ENCODE results near the gene TMEM72. TPM values are rescaled to one million over a fixed set of nuclear protein-coding genes. Genes with fewer than 3 reads are reported as not detected.

The TMEM72 gene
- total RNA-seq, 6 experiments from 2014 or later, result not detected

DNA sequence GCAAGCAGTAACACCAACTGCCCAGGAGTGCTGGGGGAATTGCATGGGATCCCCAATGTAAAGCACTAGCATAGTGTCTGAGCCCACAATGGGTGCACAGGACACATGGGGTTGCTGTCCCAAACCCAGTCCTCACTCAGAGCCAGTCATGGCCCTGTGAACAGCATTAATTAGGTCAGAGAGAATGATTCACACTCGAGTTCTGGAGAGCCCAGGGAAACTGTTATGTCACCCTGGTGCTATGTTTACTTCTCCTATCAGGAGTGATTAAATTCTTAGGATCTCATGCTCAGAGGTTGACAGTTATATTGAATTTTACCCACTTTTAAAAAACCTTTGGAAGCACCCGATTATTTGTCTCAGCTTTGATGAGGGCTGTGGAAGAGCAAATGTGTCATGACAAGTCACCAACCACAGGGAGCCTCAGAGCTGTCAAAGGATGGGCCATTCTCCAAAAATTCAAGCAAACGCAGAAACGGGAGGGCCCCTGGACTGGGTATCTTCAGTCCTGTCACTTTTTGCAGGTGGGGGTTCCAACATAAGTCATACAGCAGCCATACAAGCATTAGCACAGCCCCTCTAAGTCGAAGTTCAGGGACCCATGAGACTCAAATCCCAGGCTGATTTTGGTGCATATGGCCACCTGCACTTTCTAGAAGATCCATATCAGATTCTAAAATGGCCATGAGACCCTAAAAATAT lies 47.2 kb downstream of the TMEM72 start:
- Mint-ChIP-seq H3K9me3 (no peaks in the 10 kb centered on the region), H3K27ac (peak overlapping the region; percentile 71), H3K4me1 (ENCODE audit: low read depth) (peaks cover 24% of the 10 kb centered on the region), H3K27me3 (ENCODE audit: insufficient read depth) (peaks cover 1% of the 10 kb centered on the region; the same call in 1 of the 2 replicates), H3K4me3 (peak overlapping the region; percentile 90), H3K36me3 (ENCODE audit: low read depth) (peaks cover 15% of the 10 kb centered on the region)
- peak; percentile 61 for DNase-seq
- TF ChIP-seq, protein P1, sequence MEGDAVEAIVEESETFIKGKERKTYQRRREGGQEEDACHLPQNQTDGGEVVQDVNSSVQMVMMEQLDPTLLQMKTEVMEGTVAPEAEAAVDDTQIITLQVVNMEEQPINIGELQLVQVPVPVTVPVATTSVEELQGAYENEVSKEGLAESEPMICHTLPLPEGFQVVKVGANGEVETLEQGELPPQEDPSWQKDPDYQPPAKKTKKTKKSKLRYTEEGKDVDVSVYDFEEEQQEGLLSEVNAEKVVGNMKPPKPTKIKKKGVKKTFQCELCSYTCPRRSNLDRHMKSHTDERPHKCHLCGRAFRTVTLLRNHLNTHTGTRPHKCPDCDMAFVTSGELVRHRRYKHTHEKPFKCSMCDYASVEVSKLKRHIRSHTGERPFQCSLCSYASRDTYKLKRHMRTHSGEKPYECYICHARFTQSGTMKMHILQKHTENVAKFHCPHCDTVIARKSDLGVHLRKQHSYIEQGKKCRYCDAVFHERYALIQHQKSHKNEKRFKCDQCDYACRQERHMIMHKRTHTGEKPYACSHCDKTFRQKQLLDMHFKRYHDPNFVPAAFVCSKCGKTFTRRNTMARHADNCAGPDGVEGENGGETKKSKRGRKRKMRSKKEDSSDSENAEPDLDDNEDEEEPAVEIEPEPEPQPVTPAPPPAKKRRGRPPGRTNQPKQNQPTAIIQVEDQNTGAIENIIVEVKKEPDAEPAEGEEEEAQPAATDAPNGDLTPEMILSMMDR (IDR thresholded peaks at IDR 0.05), result no peak

DNA sequence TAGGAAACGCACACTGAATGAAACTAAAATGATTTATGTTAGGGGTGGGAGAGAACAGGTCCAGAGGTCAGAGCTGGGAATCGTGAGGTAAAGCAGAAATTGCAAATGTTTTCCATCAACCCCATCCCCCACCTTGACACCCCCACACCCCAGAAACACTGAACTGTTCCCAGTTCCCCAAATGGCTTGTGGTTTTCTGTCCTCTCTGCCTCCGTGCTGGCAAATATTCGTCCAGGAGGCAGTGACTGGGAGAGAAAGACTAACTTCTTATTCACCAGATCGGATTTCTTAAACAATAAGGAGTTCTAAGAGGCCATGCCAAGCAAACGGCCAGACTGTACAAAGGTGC lies 47.7 kb downstream of the TMEM72 start:
- Mint-ChIP-seq H3K4me3 (peak overlapping the region; percentile 90), H3K36me3 (ENCODE audit: low read depth) (peaks cover 15% of the 10 kb centered on the region), H3K4me1 (ENCODE audit: low read depth) (peaks cover 24% of the 10 kb centered on the region), H3K9me3 (no peaks in the 10 kb centered on the region), H3K27ac (peak overlapping the region; percentile 71), H3K27me3 (ENCODE audit: insufficient read depth) (peaks cover 1% of the 10 kb centered on the region; the same call in 1 of the 2 replicates)
- TF ChIP-seq, protein P1 (IDR thresholded peaks at IDR 0.05), result no peak
- no peak for DNase-seq

DNA sequence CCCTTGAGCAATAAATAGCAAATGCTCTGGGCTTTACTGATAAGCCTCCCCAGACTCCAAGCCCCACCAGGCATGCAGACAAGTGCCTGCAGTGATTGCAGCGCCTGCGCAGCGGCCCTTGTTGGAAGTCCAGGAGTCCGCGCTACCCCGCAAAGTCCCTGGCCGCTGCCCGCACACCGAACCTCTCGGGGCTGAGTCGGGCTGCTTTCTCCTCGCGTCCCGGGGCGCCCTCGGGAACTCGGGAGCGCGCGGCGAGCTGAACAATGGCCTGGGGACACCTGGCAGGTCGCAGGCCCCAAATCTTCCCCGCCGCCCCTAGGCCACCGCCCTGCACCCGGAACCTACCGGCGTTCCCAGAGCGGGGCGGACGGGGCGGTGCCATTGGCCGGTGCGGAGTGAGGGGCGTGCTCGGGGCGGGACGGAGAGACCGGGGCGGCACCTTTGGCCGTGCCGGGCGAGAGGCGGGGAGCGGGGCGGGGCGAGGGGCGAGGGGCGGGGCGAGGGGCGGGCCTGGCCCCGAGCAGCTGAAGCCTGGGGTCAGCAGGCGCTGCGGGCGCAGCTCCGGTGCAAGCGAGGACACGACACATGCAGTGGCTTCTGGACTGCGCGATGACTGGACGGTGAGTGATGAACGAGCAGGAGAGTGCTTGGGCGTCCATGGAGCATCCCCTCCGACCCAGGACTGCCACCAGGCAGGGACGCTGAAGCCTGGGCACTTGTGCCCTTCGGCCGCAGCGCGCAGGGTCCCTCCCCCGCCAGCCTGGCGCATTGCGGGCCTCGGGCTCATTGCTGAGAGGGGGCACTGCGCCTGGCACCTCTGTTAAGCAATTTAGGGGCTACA lies 48.3 kb downstream of the TMEM72 start, which contains the start of gene RASSF4:
RASSF4 (plus strand) TSS at position 556 of the 841 bp plus-strand sequence. CDS start 10,401 bp downstream, outside the sequence.
- peaks cover 30% of the 10 kb centered on the region for H3K4me1 Mint-ChIP-seq (ENCODE audit: low read depth)
- TF ChIP-seq, protein P1 (IDR thresholded peaks at IDR 0.05), result no peak

DNA sequence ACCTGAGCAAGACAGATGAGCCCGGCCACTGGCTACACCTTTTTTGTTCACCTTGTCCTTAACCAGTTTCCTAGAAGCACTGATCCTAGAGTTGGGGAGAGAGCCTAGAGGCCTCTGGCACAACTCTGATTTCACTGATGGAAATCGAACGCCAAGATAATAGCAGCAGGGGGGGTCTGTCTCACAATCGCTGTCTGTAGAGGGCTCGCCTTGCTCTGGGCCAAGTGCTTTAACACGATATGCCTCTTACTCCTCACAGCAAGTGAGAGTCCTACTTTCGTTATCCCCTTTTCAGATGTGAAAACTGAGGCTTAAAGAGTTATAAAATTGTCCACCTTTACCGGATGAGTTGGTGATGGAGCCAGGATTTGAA lies 48.9 kb downstream of the TMEM72 start:
- Mint-ChIP-seq H3K4me3 (peak overlapping the region; percentile 90), H3K27me3 (ENCODE audit: insufficient read depth) (peaks cover 1% of the 10 kb centered on the region; the same call in 1 of the 2 replicates), H3K36me3 (ENCODE audit: low read depth) (peaks cover 15% of the 10 kb centered on the region), H3K27ac (no peak overlapping the region), H3K4me1 (ENCODE audit: low read depth) (peaks cover 34% of the 10 kb centered on the region), H3K9me3 (no peaks in the 10 kb centered on the region)
- DNase-seq, result no peak
- TF ChIP-seq, protein P1 (IDR thresholded peaks at IDR 0.05), result no peak

More for the DNA sequence above, 48.3 kb downstream of the TMEM72 start, which contains the start of gene RASSF4:
- Mint-ChIP-seq H3K4me3 (peak within 1 kb of the TSS; percentile 90), H3K27me3 (ENCODE audit: insufficient read depth) (peaks cover 1% of the 10 kb centered on the region; the same call in 1 of the 2 replicates), H3K36me3 (ENCODE audit: low read depth) (peaks cover 15% of the 10 kb centered on the region), H3K27ac (peak within 1 kb of the TSS; percentile 71), H3K9me3 (no peaks in the 10 kb centered on the region)
- DNase-seq, result peak; percentile 66

DNA sequence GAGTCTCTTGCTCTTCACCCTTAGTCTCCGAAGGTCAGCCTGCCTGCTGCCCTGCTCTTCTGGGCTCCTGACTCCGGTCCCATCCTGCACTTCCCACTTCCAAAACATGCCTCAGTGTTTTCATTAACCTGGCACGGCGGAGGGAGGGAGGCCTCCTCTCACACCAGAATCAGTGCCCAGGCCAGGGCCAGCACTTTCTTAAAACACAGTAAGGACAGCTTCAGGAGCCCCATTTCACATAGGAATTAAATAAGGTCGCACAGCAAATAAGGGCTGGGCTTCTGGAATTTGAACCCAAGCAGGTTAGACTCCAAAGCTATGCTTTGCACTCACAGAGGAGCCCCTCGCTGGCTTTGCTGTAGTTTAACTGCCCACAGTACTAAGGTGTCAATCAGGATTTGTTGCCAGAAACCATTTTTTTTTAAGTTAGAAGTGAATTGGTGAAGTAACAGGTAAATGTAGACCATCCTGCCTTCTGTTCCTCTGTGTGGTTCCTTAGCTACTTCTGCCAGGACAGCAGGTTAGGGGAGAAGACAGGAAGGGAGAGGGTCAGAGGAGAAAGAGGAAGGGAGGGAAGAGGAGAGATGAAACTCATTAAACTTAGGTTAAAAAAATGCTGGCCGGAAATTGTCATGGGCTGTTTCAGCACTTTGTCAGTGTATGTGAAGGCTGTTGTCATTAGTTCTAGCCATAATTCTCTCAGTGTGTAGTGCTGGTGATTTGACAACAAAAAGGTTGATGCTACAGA lies 49.5 kb downstream of the TMEM72 start:
- peaks cover 1% of the 10 kb centered on the region; the same call in 1 of the 2 replicates for H3K27me3 Mint-ChIP-seq (ENCODE audit: insufficient read depth)

More for the DNA sequence above, 49.5 kb downstream of the TMEM72 start:
- peak overlapping the region; percentile 90 for H3K4me3 Mint-ChIP-seq
- TF ChIP-seq, protein P1 (IDR thresholded peaks at IDR 0.05), result no peak
- peaks cover 13% of the 10 kb centered on the region for H3K36me3 Mint-ChIP-seq (ENCODE audit: low read depth)
- H3K9me3 Mint-ChIP-seq, result no peaks in the 10 kb centered on the region
- H3K4me1 Mint-ChIP-seq (ENCODE audit: low read depth), result peaks cover 34% of the 10 kb centered on the region
- no peak for DNase-seq
- no peak overlapping the region for H3K27ac Mint-ChIP-seq
